ENCODE data around the gene PTP4A2. TPM values are rescaled to one million over a fixed set of nuclear protein-coding genes. Genes with fewer than 3 reads are reported as not detected.

Gene PTP4A2
- total RNA-seq, 4 donors from 2014 or later, result 160 to 241 (median 173) TPM

- no peak overlapping the region for H3K4me3 ChIP-seq
- H3K9me3 ChIP-seq, result no peaks in the 10 kb centered on the region
- 77% methylated on average over 7 of the region's 7 CpGs for WGBS
- no peak for DNase-seq (ENCODE audit: extremely low spot score)
- no peak for TF ChIP-seq POLR2AphosphoS5 (IDR thresholded peaks at IDR 0.05)
- TF ChIP-seq CTCF (IDR thresholded peaks at IDR 0.05), result no peak
- no peak for TF ChIP-seq EP300 (IDR thresholded peaks at IDR 0.05)
- TF ChIP-seq POLR2A (IDR thresholded peaks at IDR 0.05; ENCODE audit: low read depth), result no peak
- no peak overlapping the region for H3K27ac ChIP-seq (replicated peaks in 1 of 4)
- H3K36me3 ChIP-seq, result no peaks in the 10 kb centered on the region
- H3K27me3 ChIP-seq, result no peaks in the 10 kb centered on the region
- intact Hi-C loops (cut with DNase I), result no loop called here
- H3K4me1 ChIP-seq, result no peaks in the 10 kb centered on the region
These were observed 77.6 kb downstream of the PTP4A2 start for GRCh38 chr1:31860581-31860980.

GRCh38 chr1:31859719-31860118, 78.4 kb downstream of the PTP4A2 start:
- TF ChIP-seq POLR2AphosphoS5 (IDR thresholded peaks at IDR 0.05) (no peak), POLR2A (IDR thresholded peaks at IDR 0.05; ENCODE audit: low read depth) (no peak), EP300 (IDR thresholded peaks at IDR 0.05) (no peak), CTCF (IDR thresholded peaks at IDR 0.05) (no peak)
- H3K4me3 ChIP-seq, result no peak overlapping the region
- WGBS, result 83% methylated on average over 2 of the region's 2 CpGs
- H3K36me3 ChIP-seq, result no peaks in the 10 kb centered on the region
- DNase-seq (ENCODE audit: extremely low spot score), result no peak
- intact Hi-C loops (cut with DNase I), result no loop called here
- no peaks in the 10 kb centered on the region for H3K27me3 ChIP-seq
- H3K4me1 ChIP-seq, result no peaks in the 10 kb centered on the region
- H3K9me3 ChIP-seq, result no peaks in the 10 kb centered on the region
- no peak overlapping the region for H3K27ac ChIP-seq (replicated peaks in 1 of 4)

DNA sequence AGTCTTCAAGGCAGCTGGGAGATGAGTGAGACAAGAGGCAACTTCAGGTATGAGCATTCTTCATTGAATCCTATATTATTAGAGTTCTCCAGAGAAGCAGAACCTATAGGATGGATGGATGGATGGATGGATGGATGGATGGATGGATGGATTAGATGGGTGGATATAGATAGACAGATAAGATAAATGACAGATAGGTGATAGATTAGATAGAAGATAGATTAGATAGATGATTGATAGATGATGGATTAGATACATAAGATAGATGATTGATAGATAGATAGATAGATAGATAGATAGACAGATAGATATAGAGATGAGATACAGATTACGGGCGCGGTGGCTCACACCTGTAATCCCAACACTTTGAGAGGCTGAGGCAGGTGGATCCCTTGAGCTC, 79.1 kb downstream of the PTP4A2 start:
- WGBS, result 94% methylated on average over 3 of the region's 3 CpGs
- intact Hi-C loops (cut with DNase I), result no loop called here
- H3K36me3 ChIP-seq, result no peaks in the 10 kb centered on the region
- no peaks in the 10 kb centered on the region for H3K27me3 ChIP-seq
- no peaks in the 10 kb centered on the region for H3K4me1 ChIP-seq
- TF ChIP-seq EP300 (IDR thresholded peaks at IDR 0.05) (no peak), POLR2A (IDR thresholded peaks at IDR 0.05; ENCODE audit: low read depth) (no peak), CTCF (IDR thresholded peaks at IDR 0.05) (no peak), POLR2AphosphoS5 (IDR thresholded peaks at IDR 0.05) (no peak)
- no peak for DNase-seq (ENCODE audit: extremely low spot score)
- no peak overlapping the region for H3K27ac ChIP-seq (replicated peaks in 1 of 4)
- H3K9me3 ChIP-seq, result no peaks in the 10 kb centered on the region
- no peak overlapping the region for H3K4me3 ChIP-seq

DNA sequence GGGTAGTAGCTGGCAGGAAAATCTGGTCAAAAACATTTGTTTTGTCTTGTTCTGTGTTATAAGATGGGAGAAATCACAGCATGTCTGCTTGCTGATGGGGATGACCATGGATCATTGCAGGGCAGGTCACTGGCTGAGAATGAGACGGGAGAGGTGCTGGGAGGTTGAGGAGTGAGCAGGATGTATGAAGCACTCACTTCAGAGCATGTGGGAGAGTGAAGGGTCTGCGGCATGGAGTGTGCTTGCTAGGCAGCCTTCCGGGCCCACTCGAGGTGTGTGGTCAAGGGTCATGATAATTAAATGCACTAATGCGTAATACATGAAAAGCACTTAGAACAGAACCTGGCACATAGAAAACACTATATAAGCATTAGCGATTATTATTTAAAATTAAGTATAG, 80.3 kb downstream of the PTP4A2 start:
- no peaks in the 10 kb centered on the region for H3K27me3 ChIP-seq
- intact Hi-C loops (cut with DNase I), result no loop called here
- H3K4me1 ChIP-seq, result no peaks in the 10 kb centered on the region
- no peaks in the 10 kb centered on the region for H3K9me3 ChIP-seq
- DNase-seq (ENCODE audit: extremely low spot score), result no peak
- WGBS, result 89% methylated on average over 6 of the region's 6 CpGs
- no peak overlapping the region for H3K27ac ChIP-seq (replicated peaks in 1 of 4)
- TF ChIP-seq EP300 (IDR thresholded peaks at IDR 0.05) (no peak), POLR2AphosphoS5 (IDR thresholded peaks at IDR 0.05) (no peak), POLR2A (IDR thresholded peaks at IDR 0.05; ENCODE audit: low read depth) (no peak), CTCF (IDR thresholded peaks at IDR 0.05) (no peak)
- H3K4me3 ChIP-seq, result no peak overlapping the region
- H3K36me3 ChIP-seq, result no peaks in the 10 kb centered on the region

Other genes starting within 250 kb of the PTP4A2 start
- gene COL16A1, start 234.4 kb downstream of the PTP4A2 start, total RNA-seq, result 10 to 100 TPM; 35.1 to 62.7 (median 47.6) TPM
- 1 to 10 TPM in 2 of 4 donors, under 1 TPM in 2; 0.83 to 4.2 (median 2.1) TPM for gene ADGRB2, start 174.0 kb downstream of the PTP4A2 start, total RNA-seq
- gene SPOCD1, start 122.3 kb downstream of the PTP4A2 start, total RNA-seq, result under 1 TPM in 3 of 4 donors, not detected in 1; 0.17 to 0.19 (median 0.17) TPM
- gene KHDRBS1, start 75.5 kb upstream of the PTP4A2 start, total RNA-seq, result 10 to 100 TPM; 71.8 to 90.5 (median 79.7) TPM
- 1 to 10 TPM; 2.9 to 6.1 (median 4.8) TPM for gene TMEM39B, start 134.6 kb upstream of the PTP4A2 start, total RNA-seq
- 10 to 100 TPM; 47.8 to 71.3 (median 55.4) TPM for gene KPNA6, start 169.7 kb upstream of the PTP4A2 start, total RNA-seq
- gene TXLNA, start 241.3 kb upstream of the PTP4A2 start, total RNA-seq, result 10 to 100 TPM; 43.6 to 88.4 (median 70.4) TPM